Inflammatory macrophage (primary cell): ENCODE results near the gene MRE11.
A peak's percentile ranks its signal among the peaks of the same experiment; 100 is the strongest.
"Not testable (repeated sequence)": the region's sequence is repeated elsewhere in the genome, so short reads cannot be mapped to it uniquely, and the experiment has no call there.

Experiments
- DNase-seq, 2 donors: peaks; one replicate each; pipeline ENCODE4 v3.0.0-alpha.2; 2020 to 2022

The MRE11 gene

DNA sequence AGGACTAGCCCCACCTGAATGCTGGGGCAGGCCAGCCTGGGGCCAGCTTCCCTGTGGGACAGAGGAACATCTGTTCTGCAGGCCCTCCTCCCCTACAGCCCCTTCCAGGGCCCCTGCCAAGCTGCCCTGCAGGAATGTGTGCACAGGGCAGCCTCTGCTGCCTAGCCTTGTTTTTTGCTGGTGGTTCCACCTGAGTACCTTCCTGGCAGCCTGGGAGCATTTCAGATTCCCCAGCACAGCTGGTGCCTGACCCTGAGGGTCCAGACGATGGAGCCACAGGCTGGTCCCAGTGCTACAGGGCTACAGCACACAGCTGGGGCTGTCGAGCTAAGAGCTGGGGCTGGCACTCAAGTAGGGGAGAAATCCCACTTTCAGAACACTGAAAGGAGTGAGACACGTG is 70.1 kb downstream of the MRE11 start:
- no peak for DNase-seq

DNA sequence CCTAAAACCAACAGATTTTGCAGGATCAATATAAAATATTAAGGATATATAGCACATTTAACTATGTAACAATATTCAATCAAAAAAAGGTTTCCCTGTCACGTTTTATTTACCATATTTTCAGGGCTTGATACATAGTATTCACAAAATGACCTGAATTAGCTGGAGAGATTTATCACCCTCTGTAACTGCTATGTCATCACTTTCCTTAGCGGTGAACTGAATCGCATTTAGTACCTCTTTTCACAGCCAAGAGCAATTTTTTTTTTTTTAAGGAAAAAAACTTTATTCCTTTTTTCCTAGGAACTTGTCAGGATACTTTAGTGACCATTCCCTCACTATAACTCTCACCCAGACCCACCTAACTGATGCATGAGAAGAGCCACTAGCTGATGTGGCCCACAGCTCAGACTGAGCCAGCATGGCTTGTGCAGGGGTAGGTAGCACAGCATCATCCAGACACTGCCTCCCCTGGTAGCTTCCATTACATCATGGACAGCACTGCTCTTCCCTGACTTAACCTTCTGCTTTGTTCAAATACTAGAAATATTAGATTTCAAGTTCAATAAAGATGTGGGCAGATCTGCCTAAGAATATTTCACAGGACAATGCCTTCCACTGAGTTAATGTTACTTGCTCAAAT is 75.4 kb downstream of the MRE11 start:
- no peak for DNase-seq

DNA sequence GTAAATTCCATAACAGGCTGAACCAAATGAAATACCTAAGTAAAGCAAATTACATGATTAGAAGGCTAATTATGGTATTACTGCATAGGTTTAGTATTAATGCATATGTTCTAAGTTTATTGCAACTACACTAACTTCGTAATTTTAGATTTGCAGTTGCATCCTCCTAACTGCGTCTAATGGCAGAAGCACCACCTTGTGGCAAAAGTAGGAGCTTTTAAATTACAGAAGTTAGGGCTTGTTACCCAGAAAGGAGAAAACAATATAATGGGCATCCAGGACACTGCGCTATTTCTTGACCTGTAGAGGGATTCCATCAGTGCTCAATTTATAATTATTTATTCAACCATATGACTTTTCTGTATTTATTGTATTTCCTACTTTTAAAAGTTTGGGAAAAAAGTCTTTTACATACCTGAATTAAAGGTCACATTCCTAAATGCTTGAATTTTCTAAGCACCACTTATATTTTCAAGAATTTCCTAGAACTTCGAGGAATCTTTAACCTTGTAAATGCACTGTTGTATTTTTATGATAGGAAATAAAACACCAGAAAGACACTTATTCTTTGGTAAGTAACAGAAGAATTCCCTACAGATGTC is 76.2 kb downstream of the MRE11 start:
- DNase-seq: peak; percentile 8 to 10

DNA sequence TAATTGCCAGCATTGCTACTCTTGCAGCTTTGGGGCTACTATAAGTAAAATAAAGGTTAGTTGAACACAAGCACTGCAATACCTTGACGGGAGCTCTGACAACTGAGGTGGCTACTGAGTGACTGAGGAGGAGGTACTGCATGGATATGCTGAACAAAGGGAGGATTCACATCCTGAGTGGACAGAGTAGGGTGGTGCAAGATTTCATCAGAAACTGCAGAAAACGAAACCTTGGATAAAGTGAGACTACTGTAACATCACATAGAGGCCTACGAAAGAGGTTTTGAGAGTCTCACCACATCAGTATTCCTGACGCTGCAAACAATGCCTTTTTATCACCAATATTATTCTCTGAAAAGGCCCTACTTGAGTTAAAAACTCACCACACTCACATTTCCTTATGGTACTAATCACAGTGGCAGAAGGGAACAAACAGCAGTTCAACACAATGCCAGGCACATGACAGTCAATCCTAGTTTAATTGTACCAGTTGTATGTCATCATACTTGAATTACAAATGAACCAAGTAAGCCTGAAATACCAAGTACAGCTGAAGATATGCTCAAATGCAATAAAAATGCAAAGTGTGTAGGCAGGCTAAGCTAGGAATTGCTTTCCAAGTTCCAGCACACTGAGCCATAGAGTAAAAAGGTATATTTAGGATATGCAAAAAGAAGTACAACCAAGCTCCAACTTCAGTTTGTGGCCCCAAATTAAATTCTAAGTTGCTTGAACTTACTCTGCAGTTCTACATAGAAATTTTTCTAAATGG is 88.4 kb downstream of the MRE11 start:
- no peak for DNase-seq

DNA sequence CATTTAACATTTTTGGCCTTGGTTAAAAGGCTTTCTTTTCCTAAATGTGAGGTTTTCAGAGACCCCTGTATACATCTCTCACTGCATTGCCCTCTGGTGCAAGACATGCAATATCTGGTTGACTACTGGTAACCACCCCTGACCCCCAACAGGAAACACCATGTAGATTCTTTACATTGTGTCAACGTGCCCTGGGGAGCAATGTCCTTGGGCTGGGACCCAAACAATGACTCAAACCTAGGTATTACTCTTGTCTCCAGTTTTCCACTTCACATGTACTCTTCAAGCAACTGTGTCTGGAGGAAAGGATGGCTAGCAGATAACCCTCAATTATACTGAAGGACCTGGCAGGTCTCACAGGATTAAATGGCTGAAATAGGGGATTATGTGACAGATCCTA is 91.3 kb downstream of the MRE11 start:
- DNase-seq: no peak

DNA sequence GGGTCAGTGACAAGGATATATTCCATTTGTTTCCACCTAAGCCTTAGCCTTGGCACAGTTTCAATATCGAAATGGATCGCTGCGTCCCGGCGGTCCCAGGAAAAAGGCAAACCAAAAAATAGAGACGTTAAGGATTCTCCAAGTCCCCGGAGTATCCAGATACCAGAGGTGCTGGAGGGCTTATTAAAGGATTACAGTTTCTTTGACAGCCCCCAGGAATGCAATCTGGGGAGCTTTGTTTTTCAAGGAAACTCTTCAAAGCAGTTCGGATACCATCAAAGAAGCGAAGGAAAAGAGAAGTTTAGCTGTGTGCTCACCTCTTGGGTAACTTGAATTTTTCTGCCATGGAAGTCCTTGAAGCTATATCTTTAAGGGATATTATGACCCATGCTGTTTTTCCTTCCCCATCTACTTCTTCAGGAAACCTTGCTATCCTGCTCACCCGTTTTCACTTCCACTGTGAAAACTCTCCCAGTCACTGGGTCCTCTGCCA is 91.8 kb downstream of the MRE11 start:
- DNase-seq: no peak

DNA sequence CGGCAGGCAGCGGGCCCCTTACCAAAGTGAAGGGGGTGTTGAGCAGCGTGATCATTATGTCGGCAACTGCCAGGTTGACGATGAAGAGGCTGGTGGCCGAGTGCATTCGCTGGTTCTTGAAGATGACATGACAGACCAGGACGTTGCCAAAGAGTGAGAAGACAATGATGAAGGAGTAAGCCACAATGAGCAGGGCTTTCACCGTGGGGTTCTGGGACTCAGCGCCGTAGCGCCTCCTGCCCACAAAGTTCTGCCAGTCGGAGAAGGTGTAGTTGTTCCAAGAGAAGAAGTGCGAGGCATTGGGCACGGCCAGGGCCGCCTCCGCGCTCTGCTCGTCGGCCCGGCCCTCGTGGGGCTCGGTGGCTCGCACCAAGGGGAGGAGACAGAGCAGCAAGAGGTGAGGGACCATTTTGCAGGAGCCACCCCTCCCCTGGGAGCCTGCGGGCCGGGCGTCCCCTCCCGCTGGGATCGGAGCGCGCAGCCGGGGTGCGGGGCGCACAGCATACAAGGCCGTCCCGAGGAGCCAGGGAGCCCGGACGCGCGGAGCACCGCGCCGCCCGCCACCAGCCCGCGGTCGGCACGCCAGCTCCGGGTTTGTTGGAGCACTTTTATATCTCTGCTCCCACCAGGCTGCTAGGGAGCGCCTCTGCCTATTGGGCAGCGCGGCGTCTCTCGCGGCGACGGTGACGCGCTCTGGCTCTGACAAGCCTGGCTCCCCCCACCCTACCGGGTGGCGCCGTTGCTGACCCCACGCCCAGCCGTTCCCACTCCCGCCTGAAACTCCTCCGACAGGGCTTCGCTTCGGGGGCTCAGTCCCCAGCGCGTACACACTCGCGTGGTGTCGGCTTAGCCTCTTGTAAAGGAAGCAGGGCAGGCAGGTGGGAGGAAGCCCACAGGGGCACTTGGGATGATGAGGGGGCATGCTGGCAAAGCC is 92.5 kb downstream of the MRE11 start, which contains the start of gene GPR83:
Gene GPR83 (minus strand): TSS at position 581 of the 934 bp plus-strand sequence. CDS start 172 bp downstream, at position 409.
- DNase-seq: no peak

DNA sequence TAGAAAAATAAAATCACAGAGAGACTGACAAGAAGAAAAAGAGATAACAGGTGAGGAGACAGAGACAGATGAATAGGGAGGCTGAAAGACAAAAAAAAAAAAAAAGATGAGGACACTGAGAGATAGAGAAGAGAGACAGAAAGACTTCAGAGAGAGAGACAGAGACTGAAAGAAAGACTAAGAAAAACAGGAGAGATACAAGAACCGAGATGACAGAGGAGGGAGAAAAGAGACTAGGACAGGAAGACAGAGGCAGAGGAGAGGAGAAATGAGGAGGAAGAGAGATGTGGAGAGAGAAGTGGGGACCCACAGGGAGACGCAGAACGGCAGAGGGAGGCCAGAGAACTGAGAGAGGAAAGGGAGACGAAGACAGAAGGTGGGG is 93.2 kb downstream of the MRE11 start:
- DNase-seq: no peak

DNA sequence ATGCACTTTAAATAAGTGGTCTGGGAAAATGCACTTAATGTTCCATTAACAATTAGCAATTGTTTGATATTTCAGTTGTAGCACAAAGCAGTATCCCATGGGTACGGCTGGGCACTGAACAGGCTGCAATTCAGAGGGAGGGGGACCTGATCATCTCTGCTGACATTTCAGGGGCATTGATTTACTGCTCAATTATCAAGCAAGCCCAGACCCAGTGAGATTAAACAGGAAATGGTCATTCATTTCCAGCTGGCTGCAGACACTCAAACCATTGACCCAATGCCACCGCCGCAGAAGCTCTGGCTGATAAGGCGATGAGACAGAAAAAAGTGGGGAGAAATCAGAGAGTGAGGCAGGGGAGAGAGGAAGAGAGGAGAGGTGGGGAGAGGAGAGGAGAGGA is 93.6 kb downstream of the MRE11 start:
- DNase-seq: no peak

DNA sequence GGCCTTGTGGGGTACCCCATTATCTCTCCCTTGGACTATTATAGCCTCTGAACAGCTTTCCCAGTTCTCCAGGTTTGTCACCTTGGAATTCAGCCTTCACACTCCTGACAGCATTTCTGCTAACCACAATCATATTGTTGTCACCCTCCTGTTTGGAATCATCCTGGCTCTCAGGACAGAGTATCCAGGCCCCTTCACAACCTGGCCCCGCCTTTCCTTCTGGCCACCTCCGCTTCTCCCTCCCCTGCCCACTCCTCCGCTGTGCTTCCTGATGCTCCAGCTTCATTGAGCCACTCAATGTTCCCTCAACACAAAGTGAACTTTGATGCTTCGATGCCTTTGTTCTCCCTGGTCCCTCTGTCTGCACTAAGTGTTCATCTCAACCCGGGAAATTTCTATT is 95.5 kb downstream of the MRE11 start:
- no peak for DNase-seq

DNA sequence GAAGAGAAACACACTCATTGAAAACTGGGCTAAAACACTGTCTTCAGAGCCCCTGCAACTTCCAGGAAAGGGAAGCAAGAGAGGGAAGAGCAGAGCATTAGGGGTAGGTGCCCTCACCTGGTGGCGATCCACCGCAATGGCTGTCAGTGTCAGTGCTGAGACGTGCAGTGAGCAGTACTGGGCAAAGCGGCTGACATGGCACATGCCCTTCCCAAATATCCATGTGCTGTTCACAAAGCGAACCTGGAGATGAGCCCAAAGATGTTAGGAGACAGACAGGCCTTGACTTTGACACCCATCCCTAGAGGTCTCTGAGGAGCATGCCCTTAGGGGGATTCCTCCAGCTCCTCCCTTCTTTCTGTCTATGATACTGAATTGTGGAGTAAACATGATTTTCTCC is 97.4 kb downstream of the MRE11 start:
- DNase-seq: no peak

DNA sequence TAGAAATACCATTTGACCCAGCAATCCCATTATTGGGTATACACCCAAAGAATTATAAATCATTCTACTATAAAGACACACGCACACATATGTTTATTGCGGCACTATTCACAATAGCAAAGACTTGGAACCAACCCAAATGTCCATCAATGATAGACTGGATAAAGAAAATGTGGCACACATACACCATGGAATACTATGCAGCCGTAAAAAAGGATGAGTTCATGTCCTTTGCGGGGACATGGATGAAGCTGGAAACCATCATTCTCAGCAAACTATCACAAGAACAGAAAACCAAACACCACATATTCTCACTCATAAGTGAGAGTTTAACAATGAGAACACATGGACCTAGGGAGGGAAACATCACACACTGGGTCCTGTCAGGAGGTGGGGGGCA is 101.7 kb downstream of the MRE11 start:
- DNase-seq: not testable (repeated sequence)

DNA sequence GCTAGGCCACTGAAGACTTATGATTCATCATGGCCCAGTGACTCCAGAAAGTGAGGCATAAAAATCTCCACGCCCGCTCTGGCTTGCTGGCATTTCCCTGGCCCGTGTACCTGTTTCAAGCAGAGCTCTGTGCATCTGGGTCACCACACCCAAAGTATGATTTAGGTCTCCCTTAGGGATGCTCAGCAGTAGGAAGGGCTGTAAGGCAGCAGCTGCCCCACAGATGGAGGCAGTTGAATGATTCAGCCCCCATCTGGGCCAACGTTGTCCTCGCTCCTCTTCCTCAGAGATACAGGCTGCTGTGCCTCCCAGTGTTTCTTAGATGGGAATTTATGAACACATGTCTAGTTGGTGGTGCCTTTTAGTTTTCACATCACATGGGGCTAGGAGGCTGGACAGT is 114.0 kb downstream of the MRE11 start:
- no peak for DNase-seq

DNA sequence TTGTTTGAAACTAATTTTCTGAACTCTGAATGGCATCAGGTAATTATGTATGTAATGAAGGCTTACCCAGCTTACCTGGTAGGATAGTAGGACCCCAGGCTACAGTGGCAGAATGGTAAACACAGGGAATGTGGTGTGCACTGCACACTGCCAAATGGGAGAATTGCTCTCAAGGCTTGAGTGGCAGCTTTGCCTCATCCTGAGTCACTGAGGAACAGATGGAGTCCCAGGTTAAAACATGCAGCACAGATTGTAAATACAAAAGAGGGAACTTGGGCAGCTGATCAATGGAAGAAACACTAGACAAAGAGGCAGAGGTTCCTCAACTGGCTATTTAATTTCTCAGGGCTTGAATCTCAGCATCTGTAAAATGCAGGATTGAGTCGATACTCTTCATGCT is 116.8 kb downstream of the MRE11 start:
- no peak for DNase-seq

DNA sequence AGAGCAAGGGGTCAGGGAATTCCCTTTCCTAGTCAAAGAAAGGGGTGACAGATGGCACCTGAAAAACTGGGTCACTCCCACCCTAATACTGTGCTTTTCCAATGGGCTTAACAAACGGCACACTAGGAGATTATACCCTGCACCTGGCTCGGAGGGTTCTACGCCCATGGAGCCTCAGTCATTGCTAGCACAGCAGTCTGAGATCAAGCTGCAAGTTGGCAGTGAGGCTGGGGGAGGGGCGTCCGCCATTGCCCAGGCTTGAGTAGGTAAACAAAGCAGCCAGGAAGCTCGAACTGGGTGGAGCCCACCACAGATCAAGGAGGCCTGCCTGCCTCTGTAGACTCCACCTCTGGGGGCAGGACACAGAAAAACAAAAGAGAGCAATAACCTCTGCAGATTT is 123.1 kb downstream of the MRE11 start:
- not testable (repeated sequence) for DNase-seq
